SK-N-SH treated with all-trans-retinoic acid at 6 μM for 48 hours (cell line): ENCODE data around the gene GHRH.

Experiments
- ATAC-seq: fragments of 200-7000 bp; cut with Tn5 transposase; 3 replicates; pipeline ENCODE4 v1.9.1; 2020; ENCODE audit warnings: mild to moderate bottlenecking, moderate library complexity
- ARNTL ChIP-seq: fragments of 450-650 bp; formaldehyde crosslinking; IDR thresholded peaks from 2 replicates; pipeline ENCODE4 v1.5.0; 2020; ENCODE audit warnings: low read depth, mild to moderate bottlenecking, moderate library complexity, borderline replicate concordance
- BACH2 ChIP-seq: fragments of 250-450 bp; sonication (Bioruptor Pico); IDR thresholded peaks from 2 replicates; pipeline ENCODE4 v1.9.0; 2021; ENCODE audit warnings: mild to moderate bottlenecking, borderline replicate concordance
- CREB5 ChIP-seq: fragments of 250-450 bp; sonication (Bioruptor Pico); IDR thresholded peaks from 2 replicates; pipeline ENCODE4 v1.5.1; 2020; ENCODE audit warnings: low read depth, mild to moderate bottlenecking, moderate library complexity
- CSDC2 ChIP-seq: fragments of 250-450 bp; sonication (Bioruptor Pico); IDR thresholded peaks from 2 replicates; pipeline ENCODE4 v1.5.0; 2020; ENCODE audit warnings: mild to moderate bottlenecking, moderate library complexity
- CSRNP3 ChIP-seq: fragments of 250-450 bp; sonication (Bioruptor Pico); IDR thresholded peaks from 2 replicates; pipeline ENCODE4 v1.5.1; 2021; ENCODE audit warnings: mild to moderate bottlenecking, moderate library complexity
- ESRRG ChIP-seq: fragments of 250-450 bp; sonication (Bioruptor Pico); IDR thresholded peaks from 2 replicates; pipeline ENCODE4 v1.6.1; 2021; ENCODE audit warnings: mild to moderate bottlenecking
- ISL1 ChIP-seq: fragments of 250-450 bp; sonication (Bioruptor Pico); IDR thresholded peaks from 2 replicates; pipeline ENCODE4 v2.1.2; 2022; ENCODE audit warnings: mild to moderate bottlenecking, moderate library complexity
- OSR1 ChIP-seq: fragments of 250-450 bp; sonication (Bioruptor Pico); IDR thresholded peaks from 2 replicates; pipeline ENCODE4 v1.8.0; 2022; ENCODE audit warnings: moderate library complexity, mild to moderate bottlenecking, inconsistent platforms
- PATZ1 ChIP-seq: fragments of 250-450 bp; sonication (Bioruptor Pico); IDR thresholded peaks from 2 replicates; pipeline ENCODE4 v1.8.0; 2020; ENCODE audit warnings: mild to moderate bottlenecking, moderate library complexity, borderline replicate concordance
- POU6F1 ChIP-seq: fragments of 250-450 bp; sonication (Bioruptor Pico); IDR thresholded peaks from 2 replicates; pipeline ENCODE4 v1.8.0; 2021; ENCODE audit warnings: low read depth, mild to moderate bottlenecking, moderate library complexity, borderline replicate concordance
- PPARA ChIP-seq: fragments of 250-450 bp; sonication (Bioruptor Pico); IDR thresholded peaks from 2 replicates; pipeline ENCODE4 v1.5.0; 2020; ENCODE audit warnings: mild to moderate bottlenecking, borderline replicate concordance
- RARB ChIP-seq: fragments of 250-450 bp; sonication (Bioruptor Pico); IDR thresholded peaks from 2 replicates; pipeline ENCODE4 v1.8.0; 2021; ENCODE audit warnings: mild to moderate bottlenecking, moderate library complexity
- SNAI2 ChIP-seq: fragments of 250-450 bp; sonication (Bioruptor Pico); IDR thresholded peaks from 2 replicates; pipeline ENCODE4 v1.5.0; 2020; ENCODE audit warnings: mild to moderate bottlenecking, moderate library complexity
- TCF4 ChIP-seq: fragments of 250-450 bp; sonication (Bioruptor Pico); IDR thresholded peaks from 2 replicates; pipeline ENCODE4 v1.8.0; 2021; ENCODE audit warnings: mild to moderate bottlenecking, moderate library complexity, borderline replicate concordance
- TOX ChIP-seq: fragments of 250-450 bp; sonication (Bioruptor Pico); IDR thresholded peaks from 2 replicates; pipeline ENCODE4 v1.8.0; 2021; ENCODE audit warnings: mild to moderate bottlenecking, moderate library complexity, borderline replicate concordance
- TSHZ2 ChIP-seq: fragments of 250-450 bp; sonication (Bioruptor Pico); IDR thresholded peaks from 2 replicates; pipeline ENCODE4 v1.5.0; 2020; ENCODE audit warnings: mild to moderate bottlenecking, moderate library complexity
- ZFP3 ChIP-seq: fragments of 250-450 bp; sonication (Bioruptor Pico); IDR thresholded peaks from 2 replicates; pipeline ENCODE4 v1.5.0; 2020; ENCODE audit warnings: mild to moderate bottlenecking, moderate library complexity
- ZFP30 ChIP-seq: fragments of 450-650 bp; formaldehyde crosslinking; IDR thresholded peaks from 2 replicates; pipeline ENCODE4 v1.5.0; 2022; ENCODE audit warnings: mild to moderate bottlenecking, moderate library complexity
- ZNF565 ChIP-seq: fragments of 450-650 bp; formaldehyde crosslinking; conservative IDR thresholded peaks from 2 replicates; pipeline ENCODE4 v1.5.0; 2020; ENCODE audit warnings: low read depth, mild to moderate bottlenecking, moderate library complexity
- ZNF70 ChIP-seq: fragments of 450-650 bp; formaldehyde crosslinking; IDR thresholded peaks from 2 replicates; pipeline ENCODE4 v1.5.0; 2020; ENCODE audit warnings: mild to moderate bottlenecking, moderate library complexity
- ZNF8 ChIP-seq: fragments of 450-650 bp; formaldehyde crosslinking; IDR thresholded peaks from 2 replicates; pipeline ENCODE4 v1.5.0; 2020; ENCODE audit warnings: mild to moderate bottlenecking, moderate library complexity

Gene GHRH

GRCh38 chr20:37298190-37298939, 36.8 kb upstream of the GHRH start:
- TF ChIP-seq SNAI2 (CRISPR knock-in tag), result no peak
- TF ChIP-seq BACH2 (CRISPR knock-in tag), result no peak
- TF ChIP-seq CSDC2, result no peak
- TF ChIP-seq POU6F1, result no peak
- TF ChIP-seq CSRNP3 (CRISPR knock-in tag), result no peak
- TF ChIP-seq ISL1 (CRISPR knock-in tag), result no peak
- TF ChIP-seq ESRRG, result no peak
- TF ChIP-seq CREB5 (CRISPR knock-in tag), result no peak
- TF ChIP-seq ZNF565 (CRISPR knock-in tag), result no peak
- no peak for TF ChIP-seq ZNF70 (CRISPR knock-in tag)
- no peak for TF ChIP-seq PATZ1
- no peak for TF ChIP-seq ZNF8 (CRISPR knock-in tag)
- no peak for TF ChIP-seq RARB (CRISPR knock-in tag)
- no peak for TF ChIP-seq PPARA (CRISPR knock-in tag)
- no peak for ATAC-seq

- TF ChIP-seq ARNTL (CRISPR knock-in tag) (no peak), ISL1 (CRISPR knock-in tag) (no peak), BACH2 (CRISPR knock-in tag) (no peak), ZNF565 (CRISPR knock-in tag) (no peak), PPARA (CRISPR knock-in tag) (no peak), PATZ1 (no peak), ZNF70 (CRISPR knock-in tag) (no peak), POU6F1 (no peak), TCF4 (CRISPR knock-in tag) (no peak), ZFP30 (no peak), CSDC2 (no peak), OSR1 (CRISPR knock-in tag) (no peak), ZFP3 (CRISPR knock-in tag) (no peak), CREB5 (CRISPR knock-in tag) (no peak), ESRRG (no peak), CSRNP3 (CRISPR knock-in tag) (no peak), RARB (CRISPR knock-in tag) (no peak), TOX (CRISPR knock-in tag) (no peak), TSHZ2 (CRISPR knock-in tag) (no peak)
- ATAC-seq, result peak; percentile 12; the same call in 2 of the 3 replicates
Measured at GRCh38 chr20:37297066-37297736, 35.6 kb upstream of the GHRH start.
